HG03175 (cell line): ENCODE results near the gene CD300LG.
A peak's percentile ranks its signal among the peaks of the same experiment; 100 is the strongest.
"Not testable (repeated sequence)": the region's sequence is repeated elsewhere in the genome, so short reads cannot be mapped to it uniquely, and the experiment has no call there.

Experiments
- ATAC-seq: cut with Tn5 transposase; IDR thresholded peaks from one replicate; pipeline ENCODE4 v1.9.1; 2021; ENCODE audit warnings: mild to moderate bottlenecking, moderate library complexity; ENCODE audit not compliant: unreplicated experiment

Gene CD300LG

DNA sequence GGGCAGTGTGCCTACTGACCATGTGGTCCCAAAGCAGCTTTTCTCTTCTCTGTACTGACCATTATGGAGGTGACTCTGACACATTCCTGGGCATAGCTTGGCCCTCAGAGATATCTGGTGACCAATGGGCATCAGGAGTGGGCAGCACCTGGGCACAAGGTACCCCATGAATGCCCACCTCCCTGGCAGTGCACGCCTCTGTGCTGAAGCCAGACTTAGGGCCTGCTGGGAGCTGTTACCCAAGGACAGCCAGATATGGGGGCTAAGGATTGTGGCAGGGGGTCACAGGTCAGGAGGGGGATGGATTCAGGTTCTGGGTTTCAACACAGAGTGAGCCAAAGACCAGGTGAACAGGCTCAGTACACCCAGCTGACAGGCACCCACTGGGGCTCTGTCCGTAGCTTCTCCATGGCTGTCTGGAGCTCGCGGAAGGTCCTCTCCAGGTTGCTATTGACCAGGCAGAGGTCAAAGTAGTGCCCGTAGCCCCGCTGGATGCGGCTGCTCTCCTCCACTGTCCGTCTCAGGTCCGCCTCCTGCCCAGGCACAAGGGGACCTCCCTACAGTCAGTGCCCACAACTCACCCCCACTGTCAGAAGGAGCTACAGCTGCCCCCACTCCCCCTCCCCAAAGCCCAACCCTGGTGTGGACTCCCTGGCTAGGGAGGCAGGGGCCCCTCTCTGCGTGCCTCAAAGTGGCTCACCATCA, 30.6 kb downstream of the CD300LG start:
- ATAC-seq = no peak

DNA sequence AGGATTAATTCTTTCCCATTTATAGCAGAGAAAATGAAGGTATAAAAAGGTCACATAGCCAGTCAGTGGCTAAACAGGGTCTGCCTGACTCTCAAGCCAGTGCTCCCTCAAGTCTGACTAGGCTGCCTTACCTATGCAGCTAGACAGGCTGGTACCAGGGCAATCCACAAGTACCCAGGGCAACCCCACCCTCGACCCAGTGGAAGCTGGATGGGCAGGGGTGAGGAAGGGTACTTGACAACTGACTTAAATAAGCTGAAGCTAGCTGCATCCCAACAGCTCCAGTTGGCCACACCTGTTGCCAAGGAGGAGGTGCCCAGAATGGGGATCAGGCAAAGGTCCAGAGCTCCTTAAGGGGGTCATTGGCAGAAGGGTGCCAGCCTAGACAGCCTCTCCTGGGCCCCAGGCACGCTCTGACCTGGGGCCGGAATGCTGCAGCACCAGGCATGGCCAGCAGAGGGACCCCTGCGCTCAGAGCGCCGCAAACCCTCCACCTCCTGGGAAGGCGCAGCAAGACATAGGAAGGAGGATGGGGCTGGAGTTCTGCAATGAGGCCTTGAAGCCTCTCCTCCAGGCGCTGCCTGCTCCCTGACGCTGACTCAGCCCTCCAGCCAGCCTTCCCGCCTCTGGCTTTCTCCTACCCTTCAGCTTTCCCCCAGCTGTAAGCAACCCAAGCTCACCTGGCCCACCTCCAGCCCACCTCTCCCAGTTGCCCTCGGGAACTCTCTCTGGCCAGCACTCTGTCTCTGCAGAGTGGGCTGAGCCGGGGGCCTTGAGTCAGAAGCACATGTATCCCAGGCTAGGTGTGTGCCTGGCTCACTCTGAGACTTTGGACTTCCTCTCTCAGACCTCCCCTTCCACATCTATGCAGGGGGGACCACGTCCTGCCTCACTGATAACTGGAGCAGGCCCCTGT, 31.5 kb downstream of the CD300LG start:
- peak; percentile 47 for ATAC-seq

DNA sequence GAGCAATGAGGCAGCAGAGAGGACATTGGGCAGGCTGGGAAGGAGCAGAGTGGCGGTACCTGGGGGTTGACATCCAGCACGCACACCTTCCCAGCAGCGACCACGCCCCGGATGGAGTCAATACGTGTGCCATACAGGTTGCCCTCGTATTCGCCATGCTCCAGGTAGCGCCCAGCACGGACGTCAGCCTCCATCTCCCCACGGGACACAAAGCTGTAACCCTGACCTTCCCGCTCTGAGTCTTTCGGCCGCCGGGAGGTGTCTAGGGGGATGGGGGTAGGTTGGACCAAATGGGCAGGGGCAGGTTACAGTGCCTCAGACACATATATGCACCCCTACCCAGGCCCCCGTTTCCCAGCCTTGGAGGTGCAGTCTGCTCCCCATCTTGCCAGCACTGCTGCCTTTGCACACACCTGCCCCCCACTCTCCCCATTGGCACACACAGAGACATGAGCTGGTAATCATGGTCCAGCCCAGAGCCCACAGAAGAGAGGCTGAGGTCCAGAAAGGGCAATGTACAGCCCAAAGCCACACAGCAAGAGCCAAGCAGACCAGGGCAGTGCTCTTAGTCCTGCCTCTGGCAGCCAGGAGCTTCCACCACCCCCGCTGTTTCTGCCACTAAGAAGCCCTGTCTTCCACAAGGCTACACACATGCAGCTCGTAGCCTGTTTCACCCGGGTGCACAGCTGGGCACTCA, 32.9 kb downstream of the CD300LG start:
- ATAC-seq = no peak

DNA sequence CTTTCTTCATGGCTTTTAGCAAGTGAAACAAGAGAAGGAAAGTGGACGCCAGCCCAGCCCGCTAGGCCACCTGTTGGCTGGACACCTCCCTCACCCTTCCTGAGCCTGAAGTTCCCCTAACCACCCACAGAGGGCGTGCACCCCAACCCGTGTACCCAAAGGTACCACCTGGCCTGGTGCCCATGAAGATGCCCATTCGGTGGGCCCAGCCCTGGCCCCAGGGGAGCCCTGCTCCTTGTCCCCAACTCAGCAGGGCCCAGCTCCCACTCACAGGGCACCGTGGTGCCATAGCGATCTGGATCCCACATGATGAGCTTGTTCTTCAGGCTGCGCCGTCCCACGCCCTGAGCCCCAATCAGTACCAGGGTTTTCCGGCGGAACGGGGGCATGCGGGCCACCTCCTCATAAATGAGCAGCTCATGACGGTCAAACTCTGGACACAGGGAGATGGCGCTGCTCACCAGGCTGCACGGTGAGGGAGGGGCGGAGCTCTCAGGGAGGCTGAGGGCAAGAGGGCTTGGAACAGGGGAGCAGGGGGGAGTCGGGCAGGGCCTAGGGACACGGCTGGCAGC, 33.5 kb downstream of the CD300LG start:
- ATAC-seq = no peak

DNA sequence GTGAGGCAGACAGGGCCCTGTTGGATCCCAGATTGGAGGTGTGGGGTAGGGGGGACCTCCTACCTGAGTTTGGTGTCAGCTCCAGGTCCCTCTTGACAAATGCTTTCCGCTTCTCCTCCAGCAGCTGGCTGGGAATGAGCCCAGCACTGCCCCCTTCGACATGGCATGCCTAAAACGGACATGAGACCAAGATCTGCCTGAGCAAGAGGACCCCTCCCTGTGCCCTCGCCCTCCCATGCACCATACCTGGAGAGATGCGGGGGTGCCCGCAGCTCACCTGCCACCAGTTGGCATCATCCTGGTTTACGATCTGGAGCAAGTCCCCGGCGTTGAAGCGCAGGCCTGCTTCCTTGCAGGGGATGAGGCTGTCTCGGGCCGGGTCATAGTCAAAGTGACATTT, 34.2 kb downstream of the CD300LG start:
- no peak for ATAC-seq

DNA sequence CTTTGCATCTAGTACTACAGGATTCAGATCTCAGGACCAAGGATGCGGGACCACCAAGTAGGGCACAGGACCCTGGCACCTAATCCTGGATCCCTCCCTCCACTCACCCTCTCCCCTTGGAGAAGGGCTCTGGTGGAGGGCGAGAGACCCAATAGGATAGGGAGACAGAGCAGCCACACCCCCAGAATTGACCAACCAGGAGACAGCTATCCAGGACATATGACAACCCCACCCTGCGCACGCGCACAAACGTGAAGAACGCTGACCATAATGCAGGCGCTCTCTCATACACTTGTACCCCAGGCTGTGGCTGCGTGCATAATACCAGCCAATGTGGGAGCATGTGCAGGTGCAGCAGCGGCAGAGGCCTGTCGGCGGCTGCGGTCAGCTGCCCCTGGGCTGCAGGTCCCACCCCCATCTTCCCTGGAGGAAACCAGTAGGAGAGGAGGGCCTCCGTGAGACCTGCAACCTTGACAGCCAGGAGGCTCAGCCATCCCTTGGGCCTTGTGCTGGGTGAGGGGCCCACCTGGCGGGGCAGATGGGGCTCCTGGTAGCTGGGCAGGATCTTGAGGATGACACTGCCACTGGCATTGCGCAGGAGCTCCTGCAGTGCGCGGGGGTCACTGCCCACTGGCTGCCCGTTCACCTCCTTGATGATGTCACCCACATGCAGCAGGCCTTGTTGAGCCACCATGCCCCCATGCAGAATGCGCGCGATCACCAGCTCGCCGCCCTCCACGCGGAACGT, 35.0 kb downstream of the CD300LG start:
- no peak for ATAC-seq

DNA sequence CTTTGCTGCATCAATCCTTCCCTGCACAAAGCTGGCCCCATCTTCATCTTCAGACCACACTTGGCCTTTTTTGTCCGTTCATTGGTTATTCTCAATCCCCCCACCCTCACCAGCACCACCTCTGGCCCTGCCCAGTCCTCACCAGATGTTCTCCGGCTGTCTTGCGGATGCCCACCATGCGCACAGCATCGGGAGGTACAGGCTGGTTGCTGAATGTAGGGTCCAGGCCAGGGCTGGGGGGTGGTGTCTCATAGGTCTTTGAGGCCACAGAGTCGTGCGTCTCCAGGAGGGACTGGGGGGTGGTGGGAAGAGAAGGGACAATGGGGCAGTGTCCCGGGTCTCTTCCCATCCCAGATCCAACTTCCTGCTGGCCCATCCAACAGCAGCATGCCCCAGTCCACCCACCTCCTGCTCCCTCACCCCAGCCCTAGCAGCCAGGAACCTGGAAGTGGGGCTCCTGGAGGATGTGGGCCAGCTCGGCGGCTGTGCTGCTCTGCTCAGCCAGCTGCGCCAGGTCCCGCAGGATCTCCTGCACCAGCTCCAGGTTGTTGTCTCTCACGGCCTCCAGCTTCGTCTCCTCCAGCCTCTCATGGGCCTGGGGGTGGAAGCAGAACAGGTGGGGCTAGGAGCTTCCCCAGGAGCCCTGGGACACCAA, 35.9 kb downstream of the CD300LG start:
- no peak for ATAC-seq

DNA sequence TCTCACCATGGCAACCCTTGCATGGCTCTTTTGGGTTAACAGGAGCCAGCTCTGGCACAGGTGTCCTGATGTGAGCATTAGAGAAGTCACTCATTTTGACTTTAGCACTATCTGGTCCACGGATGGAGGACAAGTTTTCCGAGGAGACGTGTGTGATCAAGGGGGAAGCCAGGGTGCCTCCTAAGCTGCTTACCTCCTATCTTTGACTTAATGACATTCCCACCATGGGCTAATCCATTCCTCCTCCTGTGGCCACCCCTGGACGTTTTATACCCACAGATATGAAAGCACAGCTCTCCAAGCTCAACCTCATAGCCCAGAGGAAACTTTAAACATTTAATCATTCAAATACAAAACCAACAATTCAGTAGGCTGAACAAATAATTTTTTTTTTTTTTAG, 41.6 kb downstream of the CD300LG start:
- no peak for ATAC-seq

DNA sequence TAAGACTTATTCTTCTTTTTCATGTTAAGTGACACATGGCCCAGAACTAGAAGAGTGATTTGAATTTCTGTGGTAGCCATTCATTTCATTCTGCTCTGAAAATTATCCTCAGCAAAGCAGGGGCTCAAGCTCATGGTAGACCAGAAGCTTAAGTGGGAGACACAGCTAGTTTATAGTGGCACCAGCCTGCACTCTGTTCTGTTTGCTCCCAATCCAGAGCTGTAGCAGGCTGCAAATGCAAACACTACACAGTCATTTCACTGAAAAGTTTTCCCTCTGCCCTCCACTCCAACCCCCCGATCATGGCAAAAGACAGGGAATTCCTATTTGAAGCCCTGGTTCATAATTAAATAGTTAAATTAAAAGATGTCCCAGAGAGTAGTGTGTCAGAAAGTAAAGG, 43.3 kb downstream of the CD300LG start:
- no peak for ATAC-seq

DNA sequence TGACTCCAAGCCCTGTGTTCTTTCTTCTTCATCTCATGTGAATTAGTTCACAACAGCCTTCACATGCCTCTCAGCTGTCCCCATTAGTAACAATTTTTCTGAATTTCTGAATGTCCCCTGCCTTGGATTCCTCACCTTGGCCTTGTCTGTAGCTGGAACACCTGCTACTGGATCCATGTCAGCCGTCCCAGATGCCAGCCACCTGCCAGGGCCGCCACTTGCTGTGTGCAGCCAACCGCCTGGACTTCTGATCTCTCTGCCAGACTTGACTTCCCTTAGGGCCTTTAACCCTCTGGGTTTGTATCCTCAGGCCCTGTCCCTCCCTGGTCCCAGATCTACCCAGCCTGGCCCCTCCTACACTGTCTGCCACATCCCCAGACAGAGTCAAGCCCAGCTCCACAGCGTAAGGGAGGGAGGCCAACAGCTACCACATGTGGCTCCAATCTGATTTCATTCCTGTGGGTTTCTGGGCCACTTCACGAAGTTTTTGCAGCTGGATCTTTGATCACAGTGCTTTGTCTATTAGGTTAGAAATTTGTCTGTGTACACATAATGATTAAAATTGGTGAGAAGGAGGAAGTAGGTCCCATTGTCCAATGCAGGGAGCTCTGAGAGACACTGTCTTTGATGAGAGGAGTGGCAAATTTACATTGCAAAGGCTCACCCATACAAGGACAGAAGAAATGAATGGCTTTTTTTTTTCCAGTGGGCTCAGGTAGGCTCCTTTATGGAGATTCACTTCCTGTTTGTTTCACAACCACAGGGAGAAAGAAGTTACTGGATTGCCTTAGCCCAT, 45.1 kb downstream of the CD300LG start:
- ATAC-seq = no peak

DNA sequence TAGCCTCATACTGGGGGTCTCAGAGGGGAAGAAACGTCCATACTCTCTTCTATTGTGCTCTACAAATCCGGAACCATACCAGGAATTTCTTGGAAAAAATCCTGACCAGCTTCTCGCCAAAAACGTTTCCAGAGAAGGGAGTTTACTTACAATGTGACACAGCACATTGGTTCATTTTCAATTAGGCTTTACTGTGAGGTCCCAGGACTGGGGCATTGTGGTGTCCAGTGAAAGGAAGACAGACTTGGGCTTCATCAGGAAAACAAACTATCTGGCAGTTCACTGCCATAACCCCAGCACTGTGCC, 45.6 kb downstream of the CD300LG start:
- no peak for ATAC-seq

DNA sequence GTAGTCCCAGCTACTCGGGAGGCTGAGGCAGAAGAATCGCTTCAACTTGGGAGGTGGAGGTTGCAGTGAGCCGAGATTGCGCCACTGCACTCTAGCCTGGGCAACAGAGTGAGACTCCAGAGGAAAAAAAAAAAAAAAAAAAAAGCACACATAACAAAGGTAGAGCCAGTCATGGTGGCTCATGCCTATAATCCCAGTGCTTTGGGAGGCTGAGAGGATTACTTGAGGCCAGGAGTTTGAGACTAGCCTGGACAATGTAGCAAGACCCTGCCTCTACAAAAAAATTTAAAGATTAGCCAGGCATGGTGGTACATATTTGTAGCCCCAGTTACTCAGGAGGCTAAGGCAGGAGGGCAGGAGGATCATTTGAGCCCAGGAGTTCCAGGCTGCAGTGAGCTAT, 47.5 kb downstream of the CD300LG start:
- ATAC-seq = not testable (repeated sequence)

DNA sequence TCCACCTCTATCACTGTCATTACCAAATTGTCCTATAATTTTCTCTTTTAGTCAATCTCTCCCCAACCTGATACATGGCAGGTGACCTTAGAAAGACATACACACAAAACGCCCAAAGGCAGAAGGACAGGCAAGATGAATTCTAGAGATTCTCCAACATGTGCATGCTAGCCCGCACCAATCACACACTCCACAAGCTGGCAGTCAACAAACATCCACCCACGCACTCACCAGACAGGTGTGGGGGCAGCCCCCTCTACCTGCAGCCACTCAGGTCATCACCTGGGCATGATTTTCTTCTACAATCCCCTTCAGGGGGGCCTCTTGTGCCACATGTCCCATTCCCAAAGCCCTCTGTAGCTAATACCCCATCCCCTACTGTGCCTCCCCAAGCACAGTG, 50.9 kb downstream of the CD300LG start:
- no peak for ATAC-seq

DNA sequence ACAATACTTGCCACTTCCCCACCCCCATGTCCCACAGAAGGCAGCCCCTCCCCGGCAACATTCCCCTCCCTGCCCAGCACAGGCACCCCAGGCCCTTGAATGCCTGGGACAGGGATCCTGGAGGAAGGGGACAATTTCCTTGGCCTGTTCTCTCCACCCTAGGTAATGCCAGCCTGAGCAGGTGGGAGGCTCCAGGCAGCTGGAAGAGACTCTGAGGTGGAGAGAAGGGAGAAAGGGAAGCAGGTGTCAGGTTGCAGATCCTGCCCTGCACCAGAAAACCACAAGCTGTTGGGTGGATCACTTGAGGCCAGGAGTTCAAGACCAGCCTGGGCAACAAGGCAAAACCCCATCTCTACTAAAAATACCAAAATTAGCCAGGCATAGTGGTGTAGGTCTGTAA, 51.5 kb downstream of the CD300LG start:
- no peak for ATAC-seq

DNA sequence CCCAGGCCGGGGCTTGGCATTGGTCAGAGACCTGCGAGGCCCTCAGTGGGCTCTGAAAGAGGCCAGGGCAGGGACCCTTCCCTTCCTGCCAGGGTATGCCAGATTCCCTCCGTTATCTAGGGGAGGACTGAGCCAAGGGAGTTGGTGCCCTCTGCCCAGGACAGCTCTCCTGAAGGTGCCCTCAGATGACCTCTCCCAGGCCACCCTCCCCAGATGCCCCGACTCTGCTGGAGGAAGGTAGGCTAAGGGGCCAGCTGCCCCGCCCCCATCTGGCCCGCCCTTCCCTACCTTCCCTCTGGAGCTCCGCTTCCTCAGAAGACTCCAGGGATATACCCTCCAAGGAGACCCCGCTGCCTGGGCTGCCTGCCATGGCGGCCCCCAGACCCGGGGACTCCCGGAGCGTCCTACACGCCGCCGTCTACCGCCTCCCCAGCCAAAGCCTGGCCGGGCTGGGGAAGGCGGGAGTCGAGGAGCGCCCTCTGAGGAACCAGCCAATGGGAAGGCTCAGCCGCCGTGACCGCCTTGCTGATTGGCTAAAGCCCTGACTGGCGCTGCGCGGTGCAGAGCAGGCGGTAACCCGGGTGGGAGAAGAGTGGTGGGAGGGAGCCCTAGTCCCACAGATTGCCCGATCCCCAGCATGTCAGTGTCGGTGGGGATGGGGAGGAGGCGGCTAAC, 53.3 kb downstream of the CD300LG start:
- no peak for ATAC-seq

DNA sequence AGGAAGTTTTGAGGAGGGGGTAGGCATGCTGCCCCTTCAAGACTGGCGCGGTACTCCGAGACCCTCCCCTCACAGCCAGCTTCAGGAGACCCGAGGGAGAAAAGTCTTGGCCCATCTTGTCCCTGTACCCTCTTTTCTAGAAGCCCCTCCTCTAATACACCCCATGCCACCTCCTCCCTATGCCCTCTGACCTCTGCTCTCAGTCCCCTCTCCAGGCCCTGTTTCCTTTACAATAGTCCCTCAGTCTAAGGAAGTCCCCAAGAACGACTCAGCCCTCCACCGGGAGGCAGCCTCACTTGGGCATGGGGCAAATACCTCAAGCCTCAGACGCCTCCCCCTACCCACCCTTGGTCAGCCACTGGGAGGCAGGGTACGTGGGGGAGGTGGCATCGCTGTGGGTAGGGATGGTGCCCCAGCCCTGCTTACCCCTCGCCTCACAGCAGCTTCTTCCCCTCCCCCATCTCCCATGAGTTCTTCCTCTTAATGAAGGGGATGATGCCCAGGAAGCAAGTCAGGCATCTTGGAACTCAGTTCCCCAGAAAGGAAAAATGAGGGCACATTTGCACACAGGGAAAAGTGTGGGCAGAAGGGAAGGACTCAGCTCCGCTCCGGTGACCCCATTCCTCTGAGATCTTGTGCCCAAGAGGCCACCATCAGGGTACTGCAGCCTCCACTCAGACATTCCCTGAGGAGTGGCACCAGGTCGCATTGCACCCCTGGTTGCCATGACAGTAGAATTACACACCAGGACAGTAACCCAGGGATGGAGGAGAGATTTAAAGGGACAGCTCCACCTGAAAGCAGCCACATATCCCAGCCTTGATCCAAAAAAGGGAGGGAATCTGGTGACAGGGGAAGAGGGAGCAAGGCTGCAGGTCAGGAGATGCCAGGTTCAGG, 54.1 kb downstream of the CD300LG start:
- ATAC-seq = no peak

DNA sequence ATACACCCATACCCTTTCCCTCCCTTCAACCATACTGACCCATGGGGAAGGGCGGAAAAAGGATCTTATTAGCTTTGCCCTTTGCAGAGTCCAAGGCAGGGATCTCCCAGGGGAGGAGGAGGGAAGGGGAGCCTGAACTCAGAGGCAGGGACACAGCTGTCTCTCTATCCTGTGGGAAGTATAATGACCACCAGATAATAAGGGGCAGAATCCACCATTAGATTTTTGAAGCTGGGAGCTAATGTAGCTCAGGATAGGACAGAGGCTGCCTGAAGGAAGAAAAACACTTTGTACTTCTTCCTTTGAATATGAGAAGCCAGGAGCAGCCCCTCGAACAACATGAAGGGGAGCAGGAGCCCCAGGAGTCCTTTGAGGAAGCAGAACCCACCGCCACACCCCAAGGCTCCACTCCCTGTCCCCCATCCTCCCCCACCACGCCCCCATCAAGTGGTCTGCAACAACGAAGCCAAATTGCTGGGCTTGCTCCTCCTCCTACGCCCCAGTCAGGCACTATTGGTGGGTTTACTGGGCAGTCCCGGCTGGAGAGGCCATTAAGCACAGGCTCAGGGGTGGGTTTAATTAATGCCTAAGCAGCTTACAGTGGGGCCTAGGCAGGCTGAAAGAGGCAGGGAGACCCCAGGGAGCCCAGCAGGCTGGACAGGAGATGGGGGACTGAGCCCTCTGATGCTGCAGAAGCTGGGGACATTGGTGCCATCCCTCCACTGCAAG, 55.0 kb downstream of the CD300LG start:
- no peak for ATAC-seq
